Psoas muscle (tissue), 8 donors: ENCODE measurements around the gene EDEM1. TPM values are rescaled to one million over a fixed set of nuclear protein-coding genes. Genes with fewer than 3 reads are reported as not detected.

ENCODE experiments used
- ATAC-seq, 4 donors: fragments of 200-7000 bp; cut with Tn5 transposase; one replicate each; pipeline ENCODE4 v1.9.1; 2020; ENCODE audit warnings: moderate library complexity in 3 of 4, mild to moderate bottlenecking in 2 of 4
- DNase-seq, 2 donors: peaks; one replicate each; pipeline ENCODE4 v3.0.0-alpha.2; 2020
- H3K27ac ChIP-seq: fragments of 200-600 bp; one replicate; pipeline ENCODE4 v1.8.0; 2022
- H3K27me3 ChIP-seq, 3 donors: fragments of 200-600 bp in 1 of 3; one replicate each; pipeline versions ENCODE4 v1.6.1 to v1.8.0; 2013 to 2022; ENCODE audit warnings: low read length in 2 of 3, mild to moderate bottlenecking in 2 of 3, moderate library complexity in 1 of 3; ENCODE audit not compliant: insufficient read depth in 3 of 3
- H3K36me3 ChIP-seq, 2 donors: fragments of 200-600 bp in 1 of 2; one replicate each; pipeline versions ENCODE4 v1.6.1 to v1.8.0; 2013 to 2022; ENCODE audit warnings: low read depth in 1 of 2, mild to moderate bottlenecking in 1 of 2, moderate library complexity in 1 of 2; ENCODE audit not compliant: insufficient read depth in 1 of 2
- H3K4me1 ChIP-seq: fragments of 200-600 bp; one replicate; pipeline ENCODE4 v1.8.0; 2022
- H3K4me3 ChIP-seq: fragments of 200-600 bp; one replicate; pipeline ENCODE4 v1.8.0; 2022; ENCODE audit warnings: mild to moderate bottlenecking
- H3K9me3 ChIP-seq: fragments of 200-600 bp; one replicate; pipeline ENCODE4 v1.8.0; 2022
- WGBS, 3 donors: extraction: QIAGEN DNeasy Blood & Tissue Kit; methylation state at CpG; one replicate each; pipeline versions ENCODE4 v1.1.6 to v1.1.7; 2013; 5-methylcytosine and 5-hydroxymethylcytosine counted together
- intact Hi-C, 2 donors: fragments of 100-400 bp; cut with DNase I; formaldehyde crosslinking; loops; one replicate each; pipeline versions ENCODE4 v1.11.0 to v1.14.2; 2022
- polyA plus RNA-seq, 3 donors: library from polyadenylated mRNA; stranded (reverse); fragments of 200-250 nt; gene quantifications; one replicate each; pipeline ENCODE4 v1.2.3, GENCODE V29; 2013
- total RNA-seq, 4 donors: library from RNA; stranded (reverse); fragmentation: NEBNext Ultra II Directional in 2 of 4; extraction: Animal tissue kit (Norgen Biotek cat#: 25700) in 2 of 4; gene quantifications; one replicate each; pipeline versions ENCODE4 v1.2.1 to v1.2.4, GENCODE V29; 2021 to 2023
- TF ChIP-seq, protein P1 (sequence below): fragments of 200-600 bp; IDR thresholded peaks from one replicate; pipeline ENCODE4 v1.8.0; 2022; ENCODE audit warnings: antibody characterized with exemption
- donor health status: healthy with polysubstance abuse.
- donor health status: DM: no; HTN: no; CAD: no; lungs with moderate emphysema.
- donor health status: Bipolar disorder and iron deficiency.
- donor health status: healthy.
- donor health status: DM: yes; HTN: yes; CAD: no.
- donor health status: DM: no; HTN: no; CAD: no.
- donor health status: DM: no; HTN: no; CAD: no.
- donor health status: DM: yes; HTN: yes; CAD: no.

The EDEM1 gene
- total and polyA plus RNA-seq, 7 donors: 2.6 to 11.7 (median 5.7) TPM

DNA sequence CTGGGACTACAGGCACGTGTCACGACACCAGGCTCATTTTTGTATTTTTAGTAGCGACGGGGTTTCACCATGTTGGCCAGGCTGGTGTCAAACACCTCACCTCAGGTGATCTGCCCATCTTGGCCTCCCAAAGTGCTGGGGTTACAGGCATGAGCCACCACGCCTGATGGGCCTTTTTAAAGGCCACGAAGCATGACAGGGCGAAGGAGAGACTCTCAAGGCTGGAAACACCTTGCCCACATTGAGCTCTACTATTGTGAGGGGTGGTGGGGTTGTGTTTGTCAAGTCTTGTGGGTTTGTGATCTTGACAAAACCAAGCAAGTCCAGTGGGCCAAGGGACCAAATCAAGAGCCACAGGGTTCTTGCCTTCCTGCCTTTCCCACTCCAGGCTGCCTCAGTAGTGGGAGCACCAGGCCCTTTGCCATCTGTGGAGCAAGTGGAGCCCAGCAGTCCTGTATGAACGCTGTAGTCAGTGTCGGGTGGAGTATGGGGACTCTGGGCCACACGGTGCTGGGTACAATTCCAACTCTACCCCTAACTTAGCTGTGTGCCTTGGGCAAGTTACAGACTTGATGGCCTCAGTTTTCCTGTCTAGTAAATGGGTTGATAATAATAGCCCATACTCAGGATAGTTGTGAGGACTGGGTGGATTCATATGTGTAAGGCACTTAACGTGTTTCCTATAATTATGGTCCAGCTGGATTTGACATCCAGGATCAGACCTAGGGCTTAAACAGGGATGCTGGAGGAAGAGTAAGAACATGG is 33.3 kb downstream of the EDEM1 start:
- WGBS, 3 donors: 73 to 80% (median 76%) methylated on average over 11 of the region's 11 CpGs
- Histone ChIP-seq H3K27ac (no peak overlapping the region), H3K27me3 (no peaks in the 10 kb centered on the region), H3K4me3 (no peak overlapping the region), H3K4me1 (no peaks in the 10 kb centered on the region), H3K9me3 (no peaks in the 10 kb centered on the region), H3K36me3 (peaks cover 3 to 41% of the 10 kb centered on the region in 2 donors)
- intact Hi-C loops: no loop called here
- ATAC-seq (no peak), DNase-seq (no peak)
- TF ChIP-seq, protein P1, sequence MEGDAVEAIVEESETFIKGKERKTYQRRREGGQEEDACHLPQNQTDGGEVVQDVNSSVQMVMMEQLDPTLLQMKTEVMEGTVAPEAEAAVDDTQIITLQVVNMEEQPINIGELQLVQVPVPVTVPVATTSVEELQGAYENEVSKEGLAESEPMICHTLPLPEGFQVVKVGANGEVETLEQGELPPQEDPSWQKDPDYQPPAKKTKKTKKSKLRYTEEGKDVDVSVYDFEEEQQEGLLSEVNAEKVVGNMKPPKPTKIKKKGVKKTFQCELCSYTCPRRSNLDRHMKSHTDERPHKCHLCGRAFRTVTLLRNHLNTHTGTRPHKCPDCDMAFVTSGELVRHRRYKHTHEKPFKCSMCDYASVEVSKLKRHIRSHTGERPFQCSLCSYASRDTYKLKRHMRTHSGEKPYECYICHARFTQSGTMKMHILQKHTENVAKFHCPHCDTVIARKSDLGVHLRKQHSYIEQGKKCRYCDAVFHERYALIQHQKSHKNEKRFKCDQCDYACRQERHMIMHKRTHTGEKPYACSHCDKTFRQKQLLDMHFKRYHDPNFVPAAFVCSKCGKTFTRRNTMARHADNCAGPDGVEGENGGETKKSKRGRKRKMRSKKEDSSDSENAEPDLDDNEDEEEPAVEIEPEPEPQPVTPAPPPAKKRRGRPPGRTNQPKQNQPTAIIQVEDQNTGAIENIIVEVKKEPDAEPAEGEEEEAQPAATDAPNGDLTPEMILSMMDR: no peak

DNA sequence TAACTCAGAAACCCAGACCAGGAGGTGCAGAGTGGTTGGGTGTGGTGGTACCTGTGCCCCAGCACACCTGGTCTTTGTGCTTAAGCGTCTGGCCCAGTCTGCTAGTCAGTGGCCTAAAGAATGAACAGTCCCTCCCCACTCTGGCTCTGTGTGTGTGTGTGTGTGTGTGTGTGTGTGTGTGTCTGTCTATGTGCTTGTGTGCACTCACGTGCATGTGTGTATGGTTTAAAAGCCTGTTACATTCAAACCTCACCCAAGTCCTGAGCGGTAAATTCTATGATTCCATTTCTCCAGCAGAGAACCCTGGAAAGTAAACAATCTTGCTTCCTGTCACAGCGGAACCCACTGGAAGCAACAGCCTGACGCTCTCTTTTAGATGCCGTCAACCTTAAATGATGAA is 34.2 kb downstream of the EDEM1 start:
- intact Hi-C loops: no loop called here
- ATAC-seq (no peak), DNase-seq (no peak)
- H3K4me3 ChIP-seq: no peak overlapping the region
- no peaks in the 10 kb centered on the region for H3K9me3 ChIP-seq
- TF ChIP-seq, protein P1: no peak
- WGBS, 3 donors: 54 to 56% (median 55%) methylated on average over 6 of the region's 6 CpGs
- H3K36me3 ChIP-seq: peaks cover 3 to 32% of the 10 kb centered on the region in 2 donors
- H3K27ac ChIP-seq: no peak overlapping the region
- no peaks in the 10 kb centered on the region for H3K27me3 ChIP-seq
- no peaks in the 10 kb centered on the region for H3K4me1 ChIP-seq

DNA sequence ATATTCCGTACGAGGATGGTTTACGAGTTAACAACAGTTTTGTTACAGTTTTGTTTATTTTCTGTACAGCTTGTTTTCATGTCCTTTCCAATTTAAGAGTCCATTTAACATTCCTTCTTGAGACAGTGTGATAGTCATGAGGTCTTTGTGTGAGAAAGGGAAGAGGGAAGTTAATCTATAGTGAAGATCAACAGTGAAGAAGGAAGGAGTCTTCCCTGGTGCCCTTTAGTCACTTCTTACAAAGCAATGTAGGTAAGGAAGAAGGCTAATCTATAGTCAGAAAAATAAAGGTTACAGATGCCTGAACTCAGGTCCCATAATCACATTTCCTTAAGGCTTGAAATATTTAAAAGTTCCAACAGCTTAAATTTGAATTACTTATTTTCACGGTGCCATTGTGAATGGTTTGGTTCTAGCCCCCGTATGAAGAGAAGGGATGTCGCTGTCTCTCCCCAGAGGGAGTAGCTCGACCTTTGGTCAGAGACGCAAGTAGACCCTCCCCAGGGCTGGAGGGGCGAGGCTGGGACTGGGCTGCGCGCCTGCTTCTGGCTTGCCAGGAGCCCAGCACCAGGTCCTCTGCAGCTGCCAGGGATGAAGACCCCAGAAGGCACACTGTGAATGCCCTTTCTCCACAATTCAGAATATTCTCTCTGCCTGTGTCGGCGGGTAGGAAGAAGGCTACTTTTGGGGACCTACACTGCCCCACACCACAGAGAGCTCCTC is 34.9 kb downstream of the EDEM1 start:
- Histone ChIP-seq H3K27ac (no peak overlapping the region), H3K4me1 (no peaks in the 10 kb centered on the region), H3K27me3 (no peaks in the 10 kb centered on the region), H3K9me3 (no peaks in the 10 kb centered on the region), H3K36me3 (peaks cover 0 to 25% of the 10 kb centered on the region in 2 donors), H3K4me3 (no peak overlapping the region)
- ATAC-seq (no peak), DNase-seq (no peak)
- intact Hi-C loops: no loop called here
- TF ChIP-seq, protein P1: no peak
- WGBS, 3 donors: 83 to 90% (median 84%) methylated on average over 13 of the region's 13 CpGs

DNA sequence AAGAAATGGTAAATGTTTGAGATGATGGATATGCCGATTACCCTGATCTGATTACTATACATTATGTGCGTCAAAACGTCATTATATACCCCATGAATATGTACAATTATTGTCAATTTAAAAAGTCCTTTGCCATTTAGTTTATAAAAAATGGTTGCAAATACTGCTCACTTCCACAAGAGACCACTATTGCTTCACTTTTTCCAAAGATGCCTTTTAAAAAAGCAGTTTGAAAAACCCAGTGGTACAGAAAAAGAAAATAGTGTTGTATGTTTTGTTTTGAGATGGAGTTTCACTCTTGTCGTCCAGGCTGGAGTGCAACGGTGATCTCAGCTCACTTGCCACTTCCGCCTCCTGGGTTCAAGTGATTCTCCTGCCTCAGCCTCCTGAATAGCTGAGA is 39.3 kb downstream of the EDEM1 start:
- Histone ChIP-seq H3K4me3 (no peak overlapping the region), H3K27me3 (peaks cover 0 to 12% (median 3%) of the 10 kb centered on the region in 3 donors), H3K4me1 (no peaks in the 10 kb centered on the region), H3K27ac (no peak overlapping the region), H3K9me3 (no peaks in the 10 kb centered on the region), H3K36me3 (no peaks in the 10 kb centered on the region)
- no peak for DNase-seq
- no peak for ATAC-seq
- intact Hi-C loops: no loop called here
- TF ChIP-seq, protein P1: peak; percentile 36
- 46 to 47% (median 46%) methylated on average over 6 of the region's 6 CpGs for WGBS, 3 donors
